ENCODE measurements around the gene PARP6.

Gene PARP6

GRCh38 chr15:72202302-72202701 lies 70.1 kb downstream of the PARP6 start:
- peak overlapping the region; percentile 97 for H3K27ac ChIP-seq
- DNase-seq (ENCODE audit: low read depth, low spot score), result no peak

- H3K27ac ChIP-seq, result peak overlapping the region; percentile 97
- DNase-seq (ENCODE audit: low read depth, low spot score), result no peak
Measured at GRCh38 chr15:72201391-72201921, 70.9 kb downstream of the PARP6 start.

DNA sequence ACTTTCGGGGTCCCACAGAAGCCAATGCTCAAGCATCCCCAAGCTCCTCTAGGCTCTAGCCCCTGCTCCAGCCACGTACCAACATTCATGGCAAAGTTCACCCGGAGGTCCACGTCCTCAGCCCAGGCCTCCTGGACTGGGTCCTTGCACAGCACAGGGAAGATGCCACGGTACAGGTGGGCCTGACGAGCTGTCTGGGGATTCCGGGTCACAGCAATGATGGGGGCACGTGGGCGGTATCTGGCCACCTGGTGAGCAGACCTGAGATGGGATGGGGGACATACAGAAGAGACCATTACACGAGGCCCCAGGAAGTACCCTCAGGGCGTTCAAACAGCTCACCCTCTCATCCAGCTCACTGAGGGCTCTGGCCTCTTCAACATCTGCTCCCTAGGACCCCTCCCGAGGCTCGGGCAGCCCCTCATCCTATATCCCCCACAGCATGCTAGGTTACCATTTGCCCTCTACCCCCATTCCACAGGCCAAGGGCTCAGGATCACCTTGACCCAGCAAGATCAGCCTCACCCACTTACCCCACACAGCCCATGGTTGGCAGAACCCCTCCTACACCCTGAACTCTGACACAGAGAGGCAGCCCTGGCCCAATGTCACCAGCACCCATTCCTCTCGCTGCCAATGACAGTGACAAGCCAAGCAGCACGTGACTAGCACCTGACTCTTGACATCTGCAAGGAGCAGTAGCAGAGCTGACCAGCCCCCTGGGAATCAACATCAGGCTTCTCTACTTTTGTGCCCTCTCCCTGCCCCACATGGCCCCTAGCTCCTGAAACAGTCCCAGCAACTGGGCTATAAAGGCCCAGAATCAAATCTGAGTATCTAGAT lies 71.7 kb downstream of the PARP6 start:
- DNase-seq (ENCODE audit: low read depth, low spot score), result no peak

GRCh38 chr15:72199721-72200212 lies 72.6 kb downstream of the PARP6 start:
- peak; percentile 41 for DNase-seq (ENCODE audit: low read depth, low spot score)
- peak overlapping the region; percentile 97 for H3K27ac ChIP-seq

More for the DNA sequence above, 71.7 kb downstream of the PARP6 start:
- peak overlapping the region; percentile 97 for H3K27ac ChIP-seq

GRCh38 chr15:72199205-72199515 lies 73.2 kb downstream of the PARP6 start:
- peak overlapping the region; percentile 97 for H3K27ac ChIP-seq
- no peak for DNase-seq (ENCODE audit: low read depth, low spot score)

GRCh38 chr15:72198356-72199204 lies 73.8 kb downstream of the PARP6 start:
- peak overlapping the region; percentile 63 for H3K27ac ChIP-seq
- DNase-seq (ENCODE audit: low read depth, low spot score), result no peak

GRCh38 chr15:72197460-72198355 lies 74.6 kb downstream of the PARP6 start, which contains the start of gene GRAMD2A:
Gene GRAMD2A, minus strand, starts transcription at chr15:72197787.
- H3K27ac ChIP-seq, result peak within 1 kb of the TSS; percentile 63
- no peak for DNase-seq (ENCODE audit: low read depth, low spot score)

GRCh38 chr15:72197041-72197459 lies 75.3 kb downstream of the PARP6 start:
- H3K27ac ChIP-seq, result peak overlapping the region; percentile 63
- no peak for DNase-seq (ENCODE audit: low read depth, low spot score)

DNA sequence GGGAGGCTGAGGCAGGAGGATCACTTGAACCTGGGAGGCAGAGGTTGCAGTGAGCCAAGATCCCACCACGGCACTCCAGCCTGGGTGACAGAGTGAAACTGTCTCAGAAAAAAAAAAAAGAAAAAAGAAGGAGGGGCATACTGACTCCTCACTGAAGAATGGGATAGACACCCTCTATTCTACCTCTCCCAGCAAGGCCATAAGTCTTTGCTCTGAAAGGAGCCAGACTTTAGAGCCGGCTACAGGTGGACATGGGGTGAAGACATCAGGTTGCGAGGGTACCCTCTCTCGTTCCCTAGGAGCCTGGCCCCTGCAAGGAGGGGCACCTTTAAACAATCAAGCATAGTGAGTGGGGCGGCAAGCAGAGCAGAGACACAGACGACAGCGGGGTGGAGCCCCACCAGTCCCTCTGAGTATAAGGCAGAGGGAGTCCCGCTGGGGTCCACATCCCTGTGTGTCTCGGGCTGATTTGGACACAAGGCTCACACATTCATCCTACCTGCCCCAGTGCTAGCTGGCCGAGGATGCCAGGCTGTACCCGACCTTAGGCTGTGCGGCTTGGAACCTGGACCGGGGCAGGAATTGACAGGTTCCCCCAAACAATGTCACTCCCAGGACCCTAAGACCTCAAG lies 75.8 kb downstream of the PARP6 start:
- peak overlapping the region; percentile 63 for H3K27ac ChIP-seq
- DNase-seq (ENCODE audit: low read depth, low spot score), result no peak

GRCh38 chr15:72195101-72195511 lies 77.2 kb downstream of the PARP6 start:
- H3K27ac ChIP-seq, result peak overlapping the region; percentile 63
- DNase-seq (ENCODE audit: low read depth, low spot score), result no peak

- DNase-seq (ENCODE audit: low read depth, low spot score), result no peak
- no peak overlapping the region for H3K27ac ChIP-seq
Measured at GRCh38 chr15:72193836-72194396, 78.4 kb downstream of the PARP6 start.

DNA sequence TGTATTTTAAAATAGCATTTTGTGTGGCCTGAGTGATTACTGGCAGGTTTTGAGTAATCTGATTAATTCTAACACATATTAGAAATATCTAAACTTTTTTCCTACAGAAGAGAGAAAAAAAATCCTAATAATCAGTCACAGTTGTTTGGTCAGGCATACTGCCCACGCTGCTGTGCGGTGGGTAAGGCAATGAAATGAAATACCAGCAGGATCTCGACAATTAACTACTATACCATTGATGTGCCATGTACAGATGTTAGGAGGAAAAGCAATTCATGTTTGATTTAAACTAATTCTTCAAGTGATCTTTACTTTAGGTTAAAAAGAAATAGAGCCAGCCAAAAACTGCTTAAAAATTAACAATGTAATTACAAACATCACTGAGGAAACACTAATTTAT lies 79.9 kb downstream of the PARP6 start:
- no peak for DNase-seq (ENCODE audit: low read depth, low spot score)
- H3K27ac ChIP-seq, result peak overlapping the region; percentile 6

Measured in epithelial cell of prostate (primary cell).